ENCODE results near the gene AUNIP.

The AUNIP gene

DNA sequence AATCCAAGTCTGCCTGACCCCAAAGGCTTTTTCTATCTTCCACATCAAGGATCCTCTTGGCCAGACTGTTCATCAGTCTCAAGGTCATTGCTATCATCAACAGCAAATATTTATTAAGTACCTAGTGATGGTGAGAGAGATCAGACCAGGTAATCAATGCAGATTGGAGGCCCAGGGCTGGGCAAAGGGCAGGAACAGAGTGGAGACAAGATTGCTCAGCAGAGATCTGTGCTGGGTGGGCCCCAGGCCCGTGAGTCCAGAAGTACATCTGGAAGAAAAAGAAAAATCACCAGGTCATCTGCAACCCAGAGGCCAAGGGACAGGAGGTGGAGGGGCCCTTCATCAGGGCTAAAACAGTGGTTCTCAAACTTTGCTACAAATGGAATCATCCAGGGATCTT lies 26.3 kb upstream of the AUNIP start:
- DNase-seq = no peak

DNA sequence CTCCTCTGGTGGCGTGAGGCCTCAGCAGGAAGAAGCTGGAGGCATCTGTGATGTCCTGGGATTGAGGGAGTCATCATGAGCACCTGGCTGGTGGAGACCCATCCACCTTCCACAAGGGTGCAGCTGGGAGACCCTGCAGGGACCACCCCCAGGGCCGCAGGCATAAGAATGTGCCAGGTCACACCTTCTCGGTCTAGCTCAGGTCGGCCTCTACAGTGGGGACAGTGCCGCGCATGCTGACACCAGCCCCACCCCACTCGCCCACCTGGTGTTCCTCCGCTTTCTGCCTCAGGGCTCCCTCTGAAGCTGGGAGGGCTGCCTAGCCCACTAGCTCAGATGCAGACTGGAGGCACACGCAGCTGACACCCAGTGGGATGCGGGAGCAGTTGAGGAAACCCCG lies 22.0 kb upstream of the AUNIP start:
- DNase-seq = no peak

DNA sequence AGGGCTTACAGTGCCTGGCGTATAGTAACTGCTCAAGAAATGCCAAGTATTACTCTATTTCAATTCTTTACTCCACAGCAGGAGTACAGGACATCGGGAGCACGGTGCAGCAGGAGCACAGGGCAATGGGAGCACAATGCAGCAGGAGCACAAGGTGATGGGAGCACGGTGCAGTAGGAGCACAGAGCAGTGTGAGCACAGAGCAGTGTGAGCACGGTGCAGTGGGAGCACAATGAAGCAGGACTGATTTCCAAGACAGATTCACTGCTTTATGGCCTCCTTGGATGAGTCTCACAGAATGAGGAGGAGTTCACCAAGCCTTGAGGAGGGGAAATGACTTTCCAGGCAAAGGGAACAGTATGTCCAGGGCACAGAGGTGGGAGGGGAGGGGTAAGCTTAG lies 21.3 kb upstream of the AUNIP start:
- DNase-seq = no peak

DNA sequence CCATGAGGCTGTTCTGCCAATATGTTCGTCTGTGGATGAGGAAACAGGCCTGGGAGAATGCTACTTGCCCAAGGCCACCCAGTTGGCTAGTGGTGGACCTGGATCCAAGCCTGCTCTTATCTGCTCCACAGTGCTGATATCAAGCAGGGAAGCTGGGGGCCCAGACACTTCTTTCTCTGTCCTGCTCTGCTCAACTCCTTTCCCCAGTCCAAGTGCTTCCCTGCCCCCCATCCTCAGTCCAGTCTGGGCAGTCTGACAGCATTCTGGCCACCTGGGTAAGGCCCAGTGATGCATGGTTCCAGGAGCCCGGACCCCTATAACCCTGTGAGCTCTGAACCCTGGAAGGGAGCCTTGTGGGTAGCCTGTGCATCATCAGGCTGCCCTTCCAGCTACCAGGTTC lies 20.4 kb upstream of the AUNIP start:
- no peak for DNase-seq

DNA sequence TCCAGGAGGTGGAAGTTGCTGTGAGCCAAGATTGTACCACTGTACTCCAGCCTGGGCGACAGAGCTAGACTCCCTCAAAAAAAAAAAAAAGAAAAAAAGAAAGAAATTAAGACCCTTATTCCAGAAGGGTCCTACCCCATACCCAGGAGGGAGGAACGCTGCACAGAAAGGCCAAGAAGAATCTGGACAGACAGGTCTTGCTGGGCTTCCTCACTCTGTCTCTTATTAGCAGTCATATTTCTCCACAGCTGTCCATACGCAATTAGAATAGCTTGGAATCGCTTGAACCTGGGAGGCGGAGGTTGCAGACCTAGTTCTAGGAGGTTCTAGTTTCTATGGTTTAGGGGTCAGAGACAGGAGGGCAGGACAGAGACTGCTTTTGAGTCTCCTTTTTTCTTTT lies 19.4 kb upstream of the AUNIP start:
- no peak for DNase-seq

DNA sequence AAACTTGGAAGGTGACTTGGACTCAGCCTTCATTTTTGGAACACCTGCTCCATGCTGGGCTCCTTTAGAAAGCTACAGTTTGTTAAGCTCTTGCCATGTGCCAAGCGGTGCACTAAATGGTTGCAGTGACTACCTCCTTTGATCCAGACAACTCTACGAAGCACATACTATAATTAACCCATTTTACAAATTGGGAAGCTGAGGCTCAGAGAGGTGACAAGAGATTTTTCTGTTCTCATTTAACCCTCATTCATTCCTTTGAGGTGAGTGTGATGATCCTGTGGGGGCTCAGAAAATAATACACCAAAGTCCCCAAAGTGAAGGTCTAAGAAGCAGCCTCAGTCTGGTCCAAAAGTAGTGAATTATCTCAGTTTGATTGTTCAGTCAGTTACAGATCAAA lies 17.9 kb upstream of the AUNIP start:
- DNase-seq = no peak

DNA sequence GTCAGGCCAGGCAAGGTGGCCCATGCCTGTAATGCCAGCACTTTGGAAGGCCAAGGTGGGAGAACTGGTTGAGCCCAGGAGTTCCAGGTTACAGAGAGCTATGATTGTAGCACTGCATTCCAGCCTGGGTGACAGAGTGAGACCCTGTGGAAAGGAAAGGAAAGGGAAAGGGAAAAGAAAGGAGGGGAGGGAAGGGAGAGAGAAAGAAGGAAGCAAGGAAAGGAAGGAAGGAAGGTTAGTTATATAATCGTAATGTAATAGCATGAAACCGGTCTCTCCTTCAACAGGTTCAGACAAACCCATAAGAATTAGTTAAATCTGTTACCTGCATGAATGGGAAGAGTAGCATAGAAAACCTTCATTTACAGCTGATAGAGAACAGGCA lies 17.4 kb upstream of the AUNIP start:
- no peak for DNase-seq

DNA sequence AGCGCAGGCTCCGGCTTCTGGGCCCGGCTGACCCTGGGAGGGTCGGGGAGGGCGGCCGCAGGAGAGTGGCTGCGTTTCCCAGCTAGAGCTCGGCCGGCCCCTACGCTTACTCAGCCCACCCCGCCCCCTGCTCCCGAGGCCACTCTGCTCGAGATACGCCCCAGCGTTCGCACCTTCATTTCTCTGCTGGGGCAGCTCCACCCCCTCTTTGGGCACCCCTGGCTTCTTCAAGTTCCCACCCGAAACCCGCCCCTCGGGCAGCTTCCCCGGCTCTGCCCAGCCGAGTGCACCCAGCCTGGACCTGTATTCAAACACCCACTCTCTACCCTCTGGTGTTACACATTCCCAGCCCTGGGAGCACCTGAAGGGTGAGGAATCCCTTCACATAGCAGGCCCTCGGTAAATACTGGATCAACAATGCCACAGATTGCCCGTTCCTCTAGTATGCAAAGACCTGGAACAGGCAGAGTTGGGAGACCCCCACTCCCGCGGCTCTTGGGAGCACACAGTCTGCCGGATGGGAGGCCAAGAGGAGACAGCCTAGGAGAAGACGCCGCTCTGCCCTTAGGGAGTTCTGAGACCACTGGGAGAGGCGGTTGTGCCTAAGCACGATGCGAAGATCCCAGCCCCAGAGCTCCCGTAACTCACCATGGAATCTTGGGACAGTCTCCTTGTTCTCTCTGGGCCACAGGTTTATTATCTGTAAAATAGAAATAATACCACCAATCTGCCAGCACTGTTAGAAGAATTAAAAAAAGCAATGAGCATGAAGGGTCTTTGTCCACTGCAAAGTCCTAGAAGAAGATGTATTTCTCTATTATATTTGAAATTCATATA lies 16.8 kb upstream of the AUNIP start:
- DNase-seq = peak; percentile 31

DNA sequence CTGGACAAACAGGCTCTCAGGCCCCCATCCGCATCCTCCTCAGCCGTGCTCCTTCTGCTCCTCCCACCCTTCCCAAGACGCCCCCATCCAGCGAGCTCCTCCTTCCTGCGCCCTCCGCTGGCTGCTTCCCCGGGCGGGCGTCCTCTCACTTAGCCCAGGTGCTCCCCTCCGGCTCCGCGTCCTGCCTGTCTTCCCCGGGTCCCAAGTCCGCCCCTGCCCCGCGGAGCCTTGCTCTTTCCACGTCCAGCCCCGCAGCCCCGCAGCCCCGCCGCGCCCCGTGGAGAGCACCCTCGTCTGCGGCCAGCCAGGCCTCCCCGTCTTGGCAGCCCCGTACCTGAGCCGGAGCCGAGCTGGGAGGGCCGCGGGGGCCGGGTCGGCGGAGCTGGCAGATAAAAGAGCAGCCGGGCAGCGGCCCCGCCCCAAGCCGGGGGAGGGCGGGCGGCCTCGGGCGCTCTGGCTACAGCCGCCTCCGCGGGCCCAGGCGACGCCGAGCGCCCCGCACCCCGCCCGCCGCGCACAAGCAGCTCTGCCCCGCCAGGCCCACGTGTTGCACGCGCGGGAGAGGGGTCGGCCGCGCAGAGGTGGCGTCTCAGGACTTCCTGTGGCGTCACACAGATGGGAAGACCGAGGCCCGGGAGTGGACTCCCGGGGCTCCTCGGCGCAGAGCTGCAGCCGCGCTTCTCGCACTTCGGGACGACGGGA lies 16.0 kb upstream of the AUNIP start, which contains the start of gene PAQR7:
Gene PAQR7 (minus strand): TSS at position 555 of the 702 bp plus-strand sequence. CDS start 11,869 bp downstream, outside the sequence.
- peak; percentile 68 for DNase-seq

DNA sequence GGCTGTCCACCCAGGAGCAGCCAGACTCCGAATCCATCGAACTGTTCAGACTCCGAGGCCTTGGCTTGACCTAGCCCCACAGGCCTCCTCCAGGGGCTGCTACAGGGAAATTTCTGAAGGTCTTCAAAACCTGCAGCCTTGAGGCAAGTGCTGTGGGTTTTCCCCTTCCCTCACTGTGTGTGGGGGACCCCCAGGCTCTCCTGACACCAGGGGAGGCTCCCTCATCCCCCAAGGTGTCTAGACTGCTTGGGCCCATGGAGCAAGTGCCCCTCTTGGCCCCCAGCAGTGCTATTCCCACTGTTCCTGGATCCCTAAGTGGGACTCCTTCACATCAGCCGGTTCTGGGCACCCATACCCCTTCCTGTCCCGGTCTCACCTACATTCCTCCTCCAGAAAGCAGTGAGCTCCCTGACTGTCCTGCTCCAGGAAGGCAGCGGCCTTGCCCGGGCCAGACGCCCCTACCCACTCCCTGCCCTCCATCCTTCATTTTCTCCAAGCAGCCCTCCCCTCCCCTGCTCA lies 15.4 kb upstream of the AUNIP start:
- no peak for DNase-seq

DNA sequence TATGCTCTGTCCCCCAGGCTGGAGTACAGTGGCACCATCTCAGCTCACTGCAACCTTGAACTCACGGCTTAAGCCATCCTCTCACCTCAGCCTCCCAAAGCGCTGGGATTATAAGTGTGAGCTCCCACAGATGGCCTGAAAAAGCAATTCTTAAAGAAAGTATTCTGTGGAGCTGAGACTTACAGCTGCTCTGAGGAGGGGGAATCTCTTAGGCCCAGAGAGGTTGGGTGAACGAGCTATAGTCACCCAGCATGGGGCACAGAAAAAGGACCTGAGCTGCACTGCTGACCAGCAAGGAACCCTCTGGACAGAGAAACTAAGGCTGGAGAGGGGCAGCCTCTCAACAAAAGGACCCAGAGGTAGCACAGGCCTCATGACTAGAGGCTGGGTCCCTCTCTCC lies 15.0 kb upstream of the AUNIP start:
- DNase-seq = no peak

DNA sequence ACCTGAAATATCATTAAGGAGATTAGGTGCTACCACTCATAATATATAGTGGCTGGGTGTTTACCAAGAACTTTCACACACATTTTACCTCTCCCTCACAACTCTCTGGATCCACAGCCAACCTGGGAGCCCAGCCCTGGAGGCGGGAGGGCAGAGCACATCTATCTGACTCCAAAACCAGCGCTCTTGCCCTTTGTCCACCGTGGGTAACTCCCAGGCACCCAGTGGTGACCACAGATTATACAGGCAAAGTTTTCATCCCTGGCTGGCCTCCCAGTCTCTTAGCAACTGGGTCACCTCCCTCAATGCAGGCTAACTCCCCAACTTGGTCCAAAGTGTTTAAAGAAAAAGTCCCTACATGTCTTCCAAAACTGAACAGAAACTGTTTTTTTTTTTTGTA lies 13.9 kb upstream of the AUNIP start:
- DNase-seq = no peak

DNA sequence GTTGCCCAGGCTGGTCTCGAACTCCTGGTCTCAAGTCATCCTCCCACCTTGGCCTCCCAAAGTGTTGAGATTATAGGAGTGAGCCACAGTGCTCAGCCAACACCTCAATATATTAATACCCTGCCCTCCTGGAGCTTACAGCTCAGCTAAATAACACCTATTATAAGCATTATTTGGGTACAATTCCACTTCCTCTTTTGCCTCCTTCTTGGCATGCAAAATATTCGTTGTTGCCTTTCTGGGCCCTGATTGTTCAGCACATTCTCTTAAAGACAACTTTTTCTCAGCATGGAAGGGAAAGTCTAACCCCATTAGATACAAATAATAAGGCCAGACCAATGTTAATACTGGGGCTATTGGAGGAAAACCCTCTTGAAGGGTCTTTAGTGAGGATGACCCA lies 13.5 kb upstream of the AUNIP start:
- DNase-seq = no peak

DNA sequence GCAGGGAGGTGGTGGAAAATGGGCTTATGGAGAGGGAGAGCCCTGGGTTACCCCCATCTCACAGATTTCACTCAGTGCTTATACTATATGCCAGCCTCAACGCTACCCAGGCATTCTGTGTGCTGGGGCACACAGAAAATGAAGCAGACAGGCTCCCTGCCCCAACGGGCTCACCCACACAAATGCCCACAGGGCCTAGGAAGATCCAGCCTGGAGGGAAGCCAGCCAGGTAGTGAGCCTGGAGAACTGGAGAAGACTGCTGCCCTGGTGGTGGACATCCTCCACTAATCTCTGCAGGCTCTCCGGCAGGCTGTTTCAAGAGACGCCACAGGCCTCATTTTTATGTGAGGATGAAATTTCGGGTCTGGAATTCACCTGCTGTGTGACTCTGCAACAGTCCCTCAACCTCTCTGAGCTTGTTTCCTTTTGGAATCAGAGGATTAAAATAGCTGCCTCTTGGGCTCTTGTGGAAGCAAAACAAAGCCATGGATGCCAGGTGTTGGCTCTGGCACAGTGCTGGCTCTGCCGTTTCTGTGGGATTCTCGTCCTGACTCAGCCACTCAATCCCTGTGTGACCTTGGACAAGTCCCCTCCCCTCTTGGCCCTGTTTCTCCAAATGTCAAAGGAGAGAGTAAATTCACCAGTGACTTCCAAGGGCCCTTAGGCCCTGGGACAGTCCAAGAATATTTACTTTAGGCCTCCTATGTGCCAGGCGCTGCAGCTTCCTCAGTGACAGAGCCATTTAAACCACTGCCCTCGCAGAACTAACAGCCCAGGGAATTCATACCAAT lies 12.6 kb upstream of the AUNIP start:
- no peak for DNase-seq

DNA sequence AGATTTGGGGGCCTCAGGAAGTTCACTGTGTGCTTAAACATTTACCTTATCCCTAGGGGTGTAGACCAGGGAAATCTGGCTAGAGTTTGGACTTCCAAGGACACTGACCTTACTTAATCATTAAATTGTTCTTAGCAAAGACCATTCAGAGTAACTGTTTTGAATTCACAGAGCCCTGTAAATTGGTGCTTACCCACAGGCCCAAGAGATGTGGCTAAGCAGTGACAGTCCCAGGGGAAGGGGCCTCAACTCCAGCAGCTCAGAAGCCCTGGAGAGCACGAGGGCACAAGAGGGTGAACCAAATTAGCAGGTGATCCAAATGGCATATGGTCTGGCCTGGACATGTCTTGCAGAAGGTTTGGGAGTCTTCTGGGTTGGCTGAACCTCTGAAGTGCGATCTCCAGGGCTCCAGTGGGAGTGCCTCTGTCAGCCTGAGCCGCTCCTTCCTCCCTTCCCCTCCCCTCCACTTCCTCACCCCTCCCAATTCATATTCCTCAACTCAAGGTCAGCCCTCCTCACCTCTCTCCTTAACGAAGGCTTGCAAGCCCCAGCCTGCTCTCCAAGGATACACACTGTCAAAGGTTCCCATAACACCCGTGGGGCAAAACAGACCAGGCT lies 11.9 kb upstream of the AUNIP start:
- DNase-seq = no peak

DNA sequence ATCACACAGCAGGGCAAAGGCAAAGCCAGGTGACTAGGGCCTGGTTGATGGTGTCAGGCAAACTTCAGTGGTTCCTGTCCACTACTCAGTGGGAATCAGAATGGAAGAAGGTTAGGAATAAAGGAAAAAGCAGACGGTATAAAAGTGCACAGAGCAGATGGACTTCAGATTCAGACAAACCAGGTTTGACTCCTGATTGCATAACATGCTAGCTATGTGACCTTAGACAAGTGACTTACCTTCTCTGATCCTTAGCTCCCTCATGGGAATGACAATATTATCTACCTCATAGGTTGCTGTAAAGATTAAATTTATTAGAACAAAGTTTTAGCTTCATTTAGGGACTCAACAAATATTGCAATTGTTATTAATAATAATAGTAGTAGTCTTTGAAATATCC lies 11.4 kb upstream of the AUNIP start:
- no peak for DNase-seq

DNA sequence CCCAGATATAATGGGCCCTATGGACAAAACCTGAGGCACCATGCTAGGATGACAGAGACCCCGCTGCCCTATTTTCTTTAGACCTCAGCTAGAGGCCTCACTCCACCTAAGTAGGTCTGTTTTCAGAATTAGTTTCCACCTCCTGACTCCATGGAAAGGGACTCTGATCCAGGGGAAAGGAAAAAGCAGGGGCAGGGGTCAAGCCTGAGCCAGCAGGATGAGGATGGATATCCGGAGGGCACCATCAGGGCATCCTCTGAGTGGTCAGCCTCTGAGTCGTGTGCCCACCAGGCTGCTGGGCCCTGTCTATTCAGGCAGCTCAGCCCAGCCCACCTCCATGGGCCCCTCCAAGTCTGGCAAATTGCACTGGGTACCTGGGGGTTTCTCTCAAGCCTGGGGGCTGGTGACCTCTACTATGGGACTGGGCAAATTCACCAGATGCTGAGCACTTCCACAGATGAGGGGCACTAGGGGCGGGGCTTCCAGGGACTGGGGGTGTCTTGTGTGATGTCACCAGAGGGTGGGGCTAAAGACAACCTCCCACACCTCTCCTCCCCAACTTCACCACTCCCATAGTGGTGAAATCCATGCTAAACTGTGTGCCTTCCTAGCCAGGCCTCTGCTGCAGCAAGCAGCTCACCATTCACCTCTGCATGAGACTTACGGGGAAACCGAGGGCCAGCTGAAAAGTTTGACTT lies 10.8 kb upstream of the AUNIP start:
- no peak for DNase-seq

DNA sequence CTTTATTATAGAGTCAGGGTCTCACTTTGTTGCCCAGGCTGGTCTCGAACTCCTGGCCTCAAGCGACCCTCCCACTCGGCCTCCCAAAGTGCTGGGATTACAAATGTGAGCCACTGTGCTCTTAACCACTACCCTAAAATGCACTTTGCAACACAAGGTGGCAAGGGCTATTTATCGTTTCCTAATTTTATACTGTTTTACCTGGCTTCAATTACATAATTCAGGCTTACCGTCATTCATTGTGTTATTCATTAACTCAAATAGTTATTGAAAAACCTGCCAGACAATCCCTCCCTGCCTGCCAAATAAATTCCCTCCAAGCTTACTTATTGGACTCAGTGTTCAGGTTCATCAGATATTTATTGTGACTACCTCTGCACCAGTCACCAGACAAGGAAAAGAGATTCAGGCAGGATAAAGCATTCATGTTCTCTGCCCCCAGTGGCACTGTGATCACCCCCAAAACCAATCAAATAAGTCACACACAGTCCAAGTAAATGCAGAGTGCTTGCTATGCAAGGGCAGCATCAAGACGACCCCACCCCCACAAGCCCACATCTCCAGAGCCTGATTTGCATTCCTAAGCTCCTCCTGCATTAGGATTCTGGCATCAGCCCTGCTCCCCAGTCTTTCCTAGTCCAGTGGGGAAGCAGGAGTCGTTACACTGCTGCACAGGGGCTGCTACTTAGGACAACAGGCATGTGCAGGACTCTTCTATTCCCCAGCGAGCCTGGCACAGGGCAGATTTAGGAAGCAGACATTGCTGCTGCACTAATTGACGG lies 8.1 kb upstream of the AUNIP start:
- no peak for DNase-seq

DNA sequence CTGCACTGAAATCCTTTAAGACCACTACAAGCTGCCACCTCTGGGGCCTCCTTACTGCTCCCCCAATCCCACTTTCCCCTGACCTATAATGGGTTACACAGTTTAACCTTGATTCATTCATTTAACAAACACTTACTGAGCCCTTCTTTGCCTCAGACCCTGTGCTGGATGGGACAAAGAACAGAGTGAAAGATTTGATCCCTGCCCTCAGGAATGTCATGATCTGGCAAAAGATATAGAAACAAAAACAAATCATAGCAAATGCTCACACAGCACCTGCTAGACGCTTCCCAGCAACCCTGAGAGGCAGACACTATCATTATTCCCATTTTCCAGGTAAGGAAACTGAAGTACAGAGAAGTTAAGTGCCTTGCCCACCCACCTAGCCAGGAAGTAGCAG lies 7.0 kb upstream of the AUNIP start:
- DNase-seq = no peak

DNA sequence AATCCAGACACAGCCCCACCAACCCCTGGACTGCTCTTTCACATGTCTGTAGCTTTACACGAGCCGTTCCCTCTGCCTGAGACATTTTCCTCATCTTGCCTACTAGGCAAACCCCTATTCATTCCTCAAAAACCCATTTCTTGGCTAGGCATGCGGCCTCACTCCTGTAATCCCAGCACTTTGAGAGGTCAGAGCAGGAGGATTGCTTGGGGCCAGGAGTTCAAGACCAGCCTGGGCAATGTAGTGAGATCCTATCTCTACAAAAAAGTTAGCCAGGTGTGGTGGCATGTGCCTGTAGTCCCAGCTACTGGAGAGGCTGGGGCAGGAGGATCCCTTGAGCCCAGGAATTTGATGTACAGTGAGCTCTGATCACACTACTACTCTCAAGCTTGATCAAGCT lies 5.2 kb upstream of the AUNIP start:
- DNase-seq = no peak

DNA sequence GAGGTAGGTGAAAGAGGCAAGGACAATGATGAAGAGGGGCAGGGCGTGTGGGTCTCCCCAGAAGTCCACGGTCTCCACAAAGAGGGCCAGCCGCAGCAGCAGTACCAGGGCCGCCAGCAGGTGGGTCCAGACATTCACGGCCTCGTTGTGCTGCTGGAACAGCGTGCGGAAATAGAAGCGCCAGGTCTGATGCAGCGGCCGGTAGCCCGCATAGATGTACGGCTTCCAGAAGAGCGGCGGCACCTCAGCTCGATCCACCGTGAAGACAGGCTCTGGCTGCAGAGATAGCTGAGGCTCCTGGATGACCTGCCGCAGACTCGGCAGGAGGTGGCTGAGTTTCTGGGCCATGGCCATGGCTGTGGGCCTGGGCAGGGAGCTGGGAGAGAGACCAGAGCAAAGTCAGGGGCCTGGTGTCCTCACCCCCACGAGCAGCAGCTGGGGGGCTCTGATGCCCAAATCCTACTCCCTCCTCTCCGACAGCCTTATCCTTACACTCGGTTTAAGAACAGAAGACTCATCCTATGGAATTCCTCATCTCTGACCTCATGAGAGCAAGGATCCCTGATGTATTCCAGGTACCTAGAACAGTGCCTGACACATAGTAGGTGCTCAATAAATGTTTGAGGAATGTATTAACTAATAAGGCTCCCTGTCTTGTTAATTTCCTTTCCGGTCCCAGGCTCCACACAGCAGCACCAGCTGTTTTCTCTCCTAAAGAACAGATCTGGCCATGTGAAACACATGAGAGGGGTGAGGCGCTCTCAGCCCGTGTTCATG lies 4.4 kb upstream of the AUNIP start:
- no peak for DNase-seq
